Activated CD4-positive, CD25-positive, alpha-beta regulatory T cell (primary cell): ENCODE results near the gene FGF9.
A peak's percentile ranks its signal among the peaks of the same experiment; 100 is the strongest.

Experiments used
- DNase-seq, 4 experiments: peaks; one replicate each; lab custom pipeline; 2025; lab: John Stamatoyannopoulos, UW

Gene FGF9

DNA sequence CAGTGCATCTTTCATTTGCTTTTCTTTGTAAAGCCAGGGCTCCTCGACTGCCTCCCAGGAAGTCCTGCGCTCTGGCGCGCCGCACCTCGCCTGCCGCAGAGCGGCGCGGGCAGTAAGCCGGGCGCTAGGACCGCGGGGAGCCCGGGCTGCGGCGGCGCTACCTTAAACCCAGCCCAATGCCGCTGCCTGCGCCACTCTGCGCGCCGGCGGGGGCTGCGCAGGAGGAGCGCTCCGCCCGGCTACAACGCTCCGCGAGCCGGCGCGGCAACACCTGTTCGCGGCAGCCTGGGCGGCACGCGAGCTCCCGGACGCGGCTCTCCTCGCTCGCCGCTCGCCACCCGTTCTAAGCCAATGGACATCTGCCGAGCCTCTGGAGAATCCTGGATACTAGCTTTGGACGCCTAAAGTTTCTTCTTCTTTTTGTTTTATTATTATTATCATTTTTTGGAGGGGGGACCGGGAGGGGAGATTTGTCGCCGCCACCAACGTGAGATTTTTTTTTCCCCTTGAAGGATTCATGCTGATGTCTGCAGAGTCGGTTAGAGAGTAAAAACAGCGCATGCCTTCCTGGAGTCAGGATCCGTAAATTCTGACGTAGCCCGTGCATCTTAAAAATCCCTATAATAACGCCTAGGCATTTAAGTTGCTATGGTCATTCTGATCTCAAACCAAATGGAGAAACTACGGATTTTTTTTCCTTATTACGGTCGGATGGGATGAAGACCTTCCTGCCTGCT lies at the start of gene FGF9:
Gene FGF9, plus strand, starts transcription at position 191 of the 737 bp plus-strand sequence. CDS start 840 bp downstream, outside the sequence.
- DNase-seq, result peak; percentile 45 to 70 (median 59)

DNA sequence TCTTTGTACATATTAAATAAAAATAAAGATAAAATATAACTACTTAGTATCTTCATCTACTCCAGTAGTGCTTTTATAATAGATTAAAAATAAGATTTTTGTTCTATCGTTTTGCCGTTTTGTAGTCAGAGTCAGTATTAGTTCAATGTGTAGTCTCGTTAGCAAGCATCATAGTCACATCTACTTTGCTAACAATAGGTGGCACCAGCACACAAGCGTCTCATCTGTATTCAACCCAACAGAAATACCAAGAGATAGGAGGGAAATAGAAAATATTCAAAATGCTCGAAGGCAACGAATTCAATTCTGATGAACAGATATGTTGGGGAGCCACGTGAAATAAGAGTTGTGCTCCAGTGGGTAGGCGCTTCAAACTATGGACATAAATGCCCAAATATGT lies 45.5 kb upstream of the FGF9 start:
- no peak for DNase-seq

DNA sequence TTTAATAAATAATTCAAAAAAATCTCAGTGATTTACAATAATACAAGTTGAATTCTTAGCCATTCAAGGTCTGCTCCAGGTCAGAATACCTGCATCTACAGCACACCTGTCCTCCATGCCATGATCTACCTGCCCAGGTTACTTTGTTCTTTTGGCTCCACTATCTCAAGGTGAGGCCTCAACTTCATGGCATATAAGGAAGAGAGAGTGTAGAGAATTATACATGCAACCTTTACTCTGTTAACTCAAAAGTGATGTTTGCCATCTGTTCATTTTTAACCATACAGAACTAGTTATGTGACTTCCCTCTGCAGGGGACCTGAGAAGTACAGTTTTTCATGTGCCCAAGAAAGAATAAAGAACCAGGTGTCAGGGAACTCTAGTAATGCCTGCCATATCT lies 38.7 kb upstream of the FGF9 start:
- no peak for DNase-seq

DNA sequence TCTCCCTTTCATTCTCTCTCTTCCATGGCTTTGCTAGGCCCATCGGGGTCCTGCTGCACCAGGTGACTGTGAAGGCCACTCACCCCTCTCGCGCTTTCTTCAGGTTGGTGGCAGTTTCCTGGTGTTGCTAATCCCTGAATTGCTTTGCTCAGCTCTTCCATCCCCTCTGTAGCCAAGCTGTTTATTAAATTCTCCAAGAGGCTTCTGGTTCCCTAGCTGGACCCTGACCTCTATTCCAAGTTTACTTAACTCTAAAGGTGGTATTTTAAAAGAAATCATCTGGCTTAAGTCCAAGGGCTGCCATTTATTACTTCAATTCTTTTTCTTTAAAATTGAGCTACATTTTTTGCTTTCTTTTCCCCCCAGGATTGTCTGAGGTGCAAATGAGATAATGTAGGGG lies 34.2 kb upstream of the FGF9 start:
- no peak for DNase-seq

DNA sequence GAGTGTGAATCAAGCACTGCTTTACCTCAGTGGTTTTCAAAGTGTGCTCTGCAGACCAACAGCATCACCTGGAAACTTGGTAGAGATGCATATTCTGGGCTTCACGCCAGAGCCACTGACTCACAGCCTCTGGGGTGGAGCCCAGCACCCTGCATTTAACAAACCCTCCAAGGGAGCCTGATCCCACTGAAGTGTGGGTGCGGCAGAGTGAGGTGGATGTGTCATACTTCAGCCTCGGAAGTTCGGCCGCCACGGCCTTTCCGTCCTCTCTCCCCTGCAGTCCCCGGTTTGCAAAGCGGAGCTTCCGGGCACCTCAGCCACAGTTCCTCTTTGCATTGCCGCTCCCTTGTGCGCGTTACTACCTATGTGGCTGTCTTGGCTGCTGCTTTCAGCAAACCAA lies 33.6 kb upstream of the FGF9 start:
- no peak for DNase-seq

DNA sequence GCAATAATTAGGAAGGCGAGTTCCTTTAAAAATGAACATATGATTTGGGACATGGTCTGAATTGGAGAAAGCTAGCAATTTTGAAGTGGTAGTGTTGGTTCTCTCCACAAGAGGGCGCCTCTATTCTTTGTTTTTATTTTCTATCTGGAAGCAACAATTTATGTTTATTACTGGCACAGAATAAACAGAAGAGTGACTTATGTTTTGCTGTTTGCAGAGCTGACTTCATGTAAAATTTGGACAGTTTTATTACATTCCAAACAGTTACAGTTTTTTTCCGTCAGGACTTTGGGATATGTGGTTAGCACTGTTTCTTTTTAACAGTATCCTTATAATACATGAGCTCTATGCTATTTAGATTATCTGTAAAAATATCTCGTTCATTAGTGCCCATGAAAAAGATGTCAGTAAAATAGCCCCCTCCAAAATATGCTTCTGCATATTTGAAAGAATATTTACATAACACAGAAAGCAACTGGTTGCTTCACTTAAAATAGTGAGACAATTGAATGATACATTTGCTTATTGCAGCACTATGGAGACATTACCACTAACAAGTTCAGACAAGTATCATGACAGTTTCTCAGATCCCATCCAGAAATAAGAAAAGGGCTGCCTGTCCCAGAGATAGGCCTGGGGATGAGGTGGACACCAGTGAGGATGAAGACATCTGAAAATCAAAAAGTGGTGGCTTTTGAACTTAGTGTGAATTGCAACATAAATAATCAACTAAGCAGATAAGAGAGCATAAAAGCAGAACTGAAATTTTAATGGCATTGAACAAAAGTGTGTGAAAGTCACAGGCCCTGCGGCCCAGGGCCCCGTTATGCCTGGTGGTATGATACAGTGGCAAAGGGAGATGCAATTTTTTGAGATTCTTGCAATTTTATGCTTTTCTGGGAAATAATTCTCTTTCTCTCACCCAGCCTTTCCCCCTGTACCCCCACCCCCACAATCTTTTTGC lies 32.3 kb upstream of the FGF9 start:
- DNase-seq, result peak in 1 of 4 experiments; percentile 2

DNA sequence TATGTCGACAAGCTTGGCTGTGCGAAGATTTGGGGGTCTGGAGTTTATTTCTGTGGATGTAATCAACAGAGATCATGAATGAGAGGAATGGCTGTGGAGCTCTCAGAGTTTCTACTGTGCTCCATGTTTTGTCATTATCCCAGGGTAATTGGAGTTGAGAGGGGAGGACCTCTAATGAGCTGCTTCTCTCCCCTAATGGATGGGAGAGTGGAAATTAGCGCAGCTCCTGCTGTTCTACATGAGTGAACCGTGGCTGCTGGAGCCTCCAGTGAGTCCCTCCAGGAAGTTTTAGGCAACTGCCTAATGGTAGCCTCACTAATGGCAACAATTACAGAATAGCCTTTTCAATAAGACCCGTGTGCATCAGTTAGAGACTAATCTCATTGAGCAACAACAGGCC lies 31.3 kb upstream of the FGF9 start:
- no peak for DNase-seq

DNA sequence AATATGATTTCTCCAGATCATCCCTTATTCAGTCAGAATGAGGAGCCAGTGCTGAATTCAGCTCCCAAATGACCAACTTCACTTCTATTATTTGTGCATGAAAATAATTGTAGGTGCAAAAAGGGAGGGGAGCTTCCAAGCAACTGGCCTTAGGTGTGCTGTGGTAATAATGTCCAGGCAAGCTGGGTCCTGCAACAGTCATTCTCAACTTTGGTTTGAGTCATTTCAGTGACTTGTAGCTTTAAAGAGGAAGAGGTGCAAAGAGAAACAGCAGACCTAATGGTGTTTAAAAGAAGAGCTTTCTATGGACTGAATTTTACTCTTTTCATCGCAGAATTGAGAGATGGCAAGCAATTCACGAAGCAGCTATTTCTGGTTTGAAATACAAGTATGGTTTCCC lies 29.2 kb upstream of the FGF9 start:
- no peak for DNase-seq

DNA sequence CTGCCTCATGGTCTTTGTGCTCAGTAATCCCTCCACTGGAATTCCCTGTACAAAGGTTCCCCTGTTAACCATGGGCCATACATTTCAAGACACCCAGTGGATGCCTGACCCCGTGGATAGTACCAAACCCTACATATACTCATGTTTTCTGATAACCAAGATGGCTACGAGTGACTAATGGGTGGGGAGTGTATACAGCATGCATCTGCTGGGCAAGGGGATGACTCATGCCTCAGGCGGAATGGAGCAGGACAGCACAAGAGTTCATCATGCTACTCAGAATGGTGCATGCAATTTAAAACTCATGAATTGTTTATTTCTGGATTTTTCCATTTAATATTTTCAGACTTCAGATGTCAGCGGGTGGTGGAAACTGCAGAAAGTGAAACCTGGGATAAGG lies 13.3 kb upstream of the FGF9 start:
- no peak for DNase-seq

DNA sequence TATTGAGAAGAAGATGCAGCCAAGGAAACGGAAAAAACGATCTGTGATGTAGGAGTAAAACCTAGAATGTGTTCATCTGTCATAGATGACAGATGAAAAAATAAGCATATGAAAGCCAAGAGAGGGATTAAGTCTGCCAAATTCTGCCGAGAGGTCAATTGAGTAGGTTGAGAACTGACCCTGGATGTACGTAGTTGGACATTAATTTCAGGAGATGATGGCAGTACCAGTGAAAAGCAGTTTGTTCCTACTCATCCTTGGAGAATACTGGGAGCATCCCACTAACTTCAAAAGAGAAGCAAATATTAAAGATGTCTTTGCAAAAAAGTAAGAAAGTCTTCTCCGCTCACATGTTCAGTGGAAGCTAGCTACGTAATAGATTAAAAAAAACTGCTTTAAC lies 11.8 kb upstream of the FGF9 start:
- DNase-seq, result no peak

DNA sequence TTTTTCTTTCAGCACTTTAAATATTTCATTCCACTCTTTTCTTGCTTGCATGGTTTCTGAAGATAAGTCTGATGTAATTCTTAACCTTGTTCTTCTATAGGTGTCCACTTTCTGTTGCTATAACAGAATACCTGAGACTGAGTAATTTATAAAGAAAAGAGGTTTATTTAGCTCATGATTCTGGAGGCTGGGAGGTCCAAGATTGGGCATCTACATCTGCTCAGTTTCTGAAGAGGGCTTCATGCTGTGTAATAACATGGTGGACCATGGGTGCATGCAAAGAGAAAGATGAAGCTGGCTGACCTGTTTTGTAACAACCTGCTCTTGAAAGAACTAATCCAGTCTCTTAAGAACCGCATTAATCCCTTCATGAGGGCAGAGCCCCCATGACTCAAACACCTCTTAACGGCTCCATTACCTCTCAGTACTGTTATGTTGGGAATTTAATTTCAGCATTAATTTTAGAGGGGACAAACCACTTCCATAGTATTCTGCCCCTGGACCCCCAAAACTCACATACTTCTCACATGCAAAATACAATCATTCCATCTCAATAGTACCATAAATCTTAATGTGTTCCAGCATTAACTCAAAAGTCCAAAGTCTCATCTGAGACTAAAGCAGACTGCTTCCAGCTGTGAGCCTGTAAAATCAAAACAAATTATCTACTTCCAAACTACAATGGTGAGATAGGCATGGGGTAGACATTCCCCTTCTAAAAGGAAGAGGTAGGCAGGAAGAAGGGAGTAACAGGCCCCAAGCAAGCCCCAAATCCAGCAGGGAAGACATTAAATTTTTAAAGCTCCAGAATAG lies 9.6 kb upstream of the FGF9 start:
- DNase-seq, result no peak

DNA sequence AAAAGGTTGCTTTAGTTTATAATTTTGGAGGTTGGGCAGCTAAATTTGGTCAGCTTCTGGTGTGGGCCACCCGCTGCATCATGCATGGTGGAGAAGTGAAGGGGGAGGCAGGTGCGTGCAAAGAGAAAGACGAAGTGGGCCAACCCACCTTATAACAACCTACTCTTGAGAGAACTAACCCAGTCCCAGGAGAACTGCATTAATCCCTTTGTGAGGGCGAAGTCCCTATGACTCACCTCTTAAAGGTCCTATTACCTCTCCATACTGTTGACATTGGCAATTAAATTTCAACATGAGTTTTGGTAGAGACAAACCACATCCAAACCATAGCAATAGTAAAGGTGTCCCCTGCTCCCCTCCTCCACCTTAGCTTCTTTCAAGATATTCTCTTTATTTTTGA lies 7.7 kb upstream of the FGF9 start:
- DNase-seq, result no peak

DNA sequence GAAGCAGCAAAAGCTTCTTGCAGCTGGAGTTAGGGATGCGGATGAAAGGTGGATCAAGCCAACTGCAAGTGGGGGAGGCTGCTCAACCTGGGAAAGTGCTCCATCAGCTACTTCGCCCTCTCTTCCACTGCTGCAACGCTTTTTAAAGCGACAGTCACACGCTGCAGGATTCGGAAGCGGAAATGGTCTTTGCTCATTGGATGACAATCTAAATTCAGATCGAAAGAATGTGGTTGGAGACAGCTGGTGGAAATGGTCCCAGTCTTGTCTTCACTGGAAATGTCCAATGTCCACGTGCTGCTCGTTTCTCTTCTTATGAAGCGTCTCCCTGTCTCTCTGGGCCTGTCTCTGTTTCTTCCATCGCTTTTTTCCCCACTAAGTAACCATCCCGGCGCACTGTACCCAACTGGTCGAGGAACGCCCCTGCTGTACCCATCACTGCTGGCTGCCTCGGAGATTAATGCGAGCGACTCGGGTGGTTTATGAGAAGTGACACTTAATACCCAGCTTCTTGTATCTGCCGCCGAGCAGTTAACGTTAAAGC lies 2.1 kb upstream of the FGF9 start:
- no peak for DNase-seq

DNA sequence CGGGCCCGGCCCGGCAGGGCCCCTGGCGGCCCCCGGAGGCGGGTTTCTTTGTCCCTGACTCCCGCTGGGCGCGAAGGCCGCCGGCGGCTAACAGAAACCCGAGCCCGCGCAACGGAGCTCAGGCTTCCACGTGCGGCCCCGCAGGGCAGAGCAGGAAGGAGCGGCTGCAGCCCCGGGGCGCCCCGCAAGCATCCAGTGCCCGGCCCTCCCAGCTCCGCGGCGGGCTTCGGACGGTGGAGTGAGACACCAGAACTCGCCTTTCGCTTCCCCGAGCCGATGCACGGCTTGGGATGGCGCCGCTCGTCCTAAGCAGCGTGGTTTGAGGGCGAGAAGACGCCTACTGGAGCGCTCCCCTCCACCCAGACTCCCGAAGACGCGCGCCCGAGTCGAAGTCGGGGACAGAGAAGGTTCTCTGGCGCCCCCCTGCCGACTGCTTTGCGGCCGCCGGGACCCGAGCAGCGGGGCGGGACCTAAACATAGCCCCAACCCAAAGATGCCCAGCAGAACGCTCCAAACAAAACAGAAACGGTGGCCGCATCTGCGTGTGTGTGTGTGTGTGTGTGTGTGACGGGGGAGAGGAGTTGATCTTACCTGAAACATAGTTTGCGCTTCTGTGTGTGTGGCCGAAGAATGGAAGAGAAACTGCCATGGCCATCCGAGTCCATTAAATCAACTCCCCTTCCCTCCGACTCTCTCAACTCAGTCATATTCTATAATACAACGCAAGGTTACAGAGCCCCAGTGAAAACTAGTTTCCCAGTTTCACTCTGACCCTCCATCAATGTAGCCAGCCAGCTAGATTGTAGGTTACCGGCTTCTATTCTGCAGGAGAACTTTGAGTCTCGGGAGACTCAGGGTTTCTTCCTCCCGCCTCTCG lies 629 bp upstream of the FGF9 start:
- DNase-seq, result peak in 2 of 4 experiments; percentile 11 to 32

DNA sequence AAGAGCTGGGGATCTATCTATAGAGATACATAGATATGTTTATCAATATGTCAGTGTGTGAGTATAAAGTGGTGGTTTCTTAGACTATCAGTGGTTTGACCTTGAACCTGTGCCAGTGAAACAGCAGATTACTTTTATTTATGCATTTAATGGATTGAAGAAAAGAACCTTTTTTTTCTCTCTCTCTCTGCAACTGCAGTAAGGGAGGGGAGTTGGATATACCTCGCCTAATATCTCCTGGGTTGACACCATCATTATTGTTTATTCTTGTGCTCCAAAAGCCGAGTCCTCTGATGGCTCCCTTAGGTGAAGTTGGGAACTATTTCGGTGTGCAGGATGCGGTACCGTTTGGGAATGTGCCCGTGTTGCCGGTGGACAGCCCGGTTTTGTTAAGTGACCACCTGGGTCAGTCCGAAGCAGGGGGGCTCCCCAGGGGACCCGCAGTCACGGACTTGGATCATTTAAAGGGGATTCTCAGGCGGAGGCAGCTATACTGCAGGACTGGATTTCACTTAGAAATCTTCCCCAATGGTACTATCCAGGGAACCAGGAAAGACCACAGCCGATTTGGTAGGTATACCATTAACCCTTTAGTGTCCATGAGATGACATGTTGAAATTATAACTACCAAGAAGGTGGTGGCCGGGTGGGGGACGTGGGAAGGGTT lies 880 bp downstream of the FGF9 start:
- DNase-seq, result no peak

DNA sequence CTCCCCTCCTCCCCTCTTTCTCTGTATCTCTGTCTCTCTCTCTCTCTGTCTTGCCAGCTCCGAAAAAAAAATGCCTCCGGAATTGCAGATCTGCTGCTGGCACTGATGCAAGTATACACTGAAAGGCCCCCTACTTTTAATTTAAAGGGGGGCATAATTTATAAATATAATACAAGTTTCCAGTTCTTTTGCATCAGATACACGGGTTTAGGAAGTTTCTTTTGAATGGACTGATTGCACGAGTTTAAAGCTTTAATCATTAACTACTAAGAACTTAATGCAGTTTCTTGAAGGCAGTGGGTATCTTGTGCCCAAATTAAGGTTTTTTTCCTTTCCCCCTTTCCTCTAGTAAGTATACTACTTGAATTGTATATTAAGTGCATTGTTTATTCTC lies 1.4 kb downstream of the FGF9 start:
- no peak for DNase-seq

DNA sequence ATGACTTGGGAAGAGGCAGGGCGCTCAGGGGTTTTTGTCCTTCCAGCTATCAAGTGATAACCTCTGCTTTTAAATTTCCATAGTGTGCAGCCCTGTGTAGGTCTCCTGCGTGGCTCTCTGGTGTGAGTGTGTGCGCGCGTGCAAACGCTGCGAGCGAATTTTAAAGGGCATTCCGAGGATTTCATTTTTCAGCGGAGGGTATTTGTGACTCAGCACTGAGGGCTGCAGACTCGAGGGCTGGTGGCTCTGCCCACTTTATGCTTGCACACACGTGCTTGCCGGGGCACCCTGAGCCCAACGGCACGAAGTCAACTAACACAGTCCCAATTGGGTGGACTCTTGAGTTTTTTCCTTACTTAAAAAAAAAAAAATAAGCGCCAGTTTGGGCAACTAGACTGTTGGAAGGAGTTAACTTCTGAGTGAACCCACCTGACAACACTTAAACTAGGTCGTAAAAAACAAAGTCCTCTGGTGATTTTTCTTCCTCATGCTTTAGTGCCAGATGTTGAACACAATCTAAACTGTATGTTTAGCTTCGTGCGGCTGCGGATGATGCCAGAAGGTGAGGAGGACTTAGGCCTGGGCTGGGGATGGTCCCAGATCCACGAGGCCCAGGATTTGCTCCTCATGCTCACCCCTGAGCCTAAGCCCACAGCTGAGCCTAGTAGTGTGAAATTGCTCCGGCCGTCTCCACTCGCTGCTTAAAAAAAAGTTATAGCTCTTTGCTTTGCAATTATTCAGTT lies 2.1 kb downstream of the FGF9 start:
- DNase-seq, result no peak

DNA sequence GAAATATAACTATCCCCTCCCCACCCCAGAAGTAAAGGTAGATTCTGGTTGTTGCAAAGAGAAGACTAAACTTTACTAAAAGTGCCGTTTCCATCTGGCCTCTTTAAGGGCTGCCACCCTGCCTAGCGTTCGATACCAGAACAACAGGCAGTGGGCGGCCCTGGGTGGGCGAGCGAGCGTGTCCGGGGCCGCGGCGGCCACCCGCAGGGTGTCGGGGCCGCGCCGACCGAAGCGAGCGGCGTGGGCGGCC lies 2.6 kb downstream of the FGF9 start:
- no peak for DNase-seq

DNA sequence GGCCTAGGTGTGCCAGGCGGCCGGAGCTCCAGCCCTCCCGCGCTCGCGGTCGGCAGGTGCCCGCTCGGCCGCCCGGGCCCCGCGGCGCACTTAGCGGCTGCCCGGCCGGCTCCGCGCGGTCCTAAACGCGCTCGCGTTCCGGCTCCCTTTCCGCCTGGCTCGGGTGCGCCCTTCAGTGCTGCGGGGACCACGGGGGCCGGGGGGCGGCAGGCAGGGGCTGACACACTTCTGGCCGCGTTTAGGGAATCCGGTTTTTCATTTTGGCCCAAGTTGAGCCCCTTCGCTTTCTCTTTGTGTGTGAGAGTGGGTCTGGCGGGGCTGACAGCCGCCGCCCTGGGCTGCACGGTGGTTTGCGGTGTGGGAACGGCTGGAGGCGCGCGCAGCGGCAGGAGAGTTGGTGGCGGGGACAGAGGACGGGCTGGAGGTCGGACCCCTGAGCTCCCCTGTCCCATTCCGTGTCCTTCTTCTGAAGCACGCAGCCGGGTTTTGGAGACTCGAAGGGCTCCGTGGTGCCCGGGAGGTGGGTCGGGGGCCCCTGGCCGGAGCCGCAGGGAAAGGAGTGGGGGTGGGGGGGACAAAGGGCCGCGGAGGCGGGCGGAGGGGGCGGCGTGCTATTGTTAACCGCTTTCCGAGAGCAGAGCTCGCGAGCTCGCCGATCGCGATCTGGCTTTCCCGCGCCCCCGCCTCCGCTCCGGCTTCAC lies 3.1 kb downstream of the FGF9 start:
- DNase-seq, result peak in 1 of 4 experiments; percentile 7
